ENCODE results near the gene CNOT10.
"Not testable (repeated sequence)": the region's sequence is repeated elsewhere in the genome, so short reads cannot be mapped to it uniquely, and the experiment has no call there.

CNOT10 gene

GRCh38 chr3:32691847-32692246 is 6.9 kb downstream of the CNOT10 start:
- no peak for DNase-seq

GRCh38 chr3:32696523-32696922 is 11.5 kb downstream of the CNOT10 start:
- no peak for DNase-seq

- DNase-seq: peak; percentile 55 to 67
Observed at GRCh38 chr3:32698506-32698905, 13.5 kb downstream of the CNOT10 start.

- DNase-seq: no peak
Observed at GRCh38 chr3:32699429-32699828, 14.4 kb downstream of the CNOT10 start.

- DNase-seq: no peak
Observed at GRCh38 chr3:32700244-32700643, 15.3 kb downstream of the CNOT10 start.

GRCh38 chr3:32703491-32703972 is 18.5 kb downstream of the CNOT10 start:
- no peak for DNase-seq

GRCh38 chr3:32705232-32705631 is 20.2 kb downstream of the CNOT10 start:
- no peak for DNase-seq

GRCh38 chr3:32706348-32707025 is 21.5 kb downstream of the CNOT10 start:
- DNase-seq: no peak

GRCh38 chr3:32707026-32707370 is 22.0 kb downstream of the CNOT10 start:
- no peak for DNase-seq

GRCh38 chr3:32708672-32709283 is 23.8 kb downstream of the CNOT10 start:
- no peak for DNase-seq

GRCh38 chr3:32709346-32709745 is 24.4 kb downstream of the CNOT10 start:
- DNase-seq: no peak

GRCh38 chr3:32712506-32713055 is 27.6 kb downstream of the CNOT10 start:
- DNase-seq: no peak

- DNase-seq: no peak
Observed at GRCh38 chr3:32713181-32713580, 28.2 kb downstream of the CNOT10 start.

- DNase-seq: no peak
Observed at GRCh38 chr3:32719335-32719734, 34.3 kb downstream of the CNOT10 start.

GRCh38 chr3:32719931-32720330 is 34.9 kb downstream of the CNOT10 start:
- DNase-seq: no peak

- no peak for DNase-seq
Observed at GRCh38 chr3:32725721-32726120, 40.7 kb downstream of the CNOT10 start.

- DNase-seq: peak; percentile 25 to 43
Observed at GRCh38 chr3:32733631-32734229, 48.7 kb downstream of the CNOT10 start.

GRCh38 chr3:32734756-32735155 is 49.8 kb downstream of the CNOT10 start:
- DNase-seq: no peak

GRCh38 chr3:32743470-32743869 is 58.5 kb downstream of the CNOT10 start:
- DNase-seq: not testable (repeated sequence)

GRCh38 chr3:32743934-32744333 is 58.9 kb downstream of the CNOT10 start:
- DNase-seq: peak in 1 of 2 donors; percentile 14

- DNase-seq: no peak
Observed at GRCh38 chr3:32751377-32751776, 66.4 kb downstream of the CNOT10 start.

- no peak for DNase-seq
Observed at GRCh38 chr3:32755761-32756160, 70.8 kb downstream of the CNOT10 start.

- DNase-seq: peak; percentile 54 to 75
Observed at GRCh38 chr3:32757618-32758374, 72.8 kb downstream of the CNOT10 start.

All from inflammatory macrophage (primary cell).